ENCODE data around the gene GALNTL6. TPM values are rescaled to one million over a fixed set of nuclear protein-coding genes. Genes with fewer than 3 reads are reported as not detected.

GALNTL6 gene
- total RNA-seq, 1 experiment from 2014 or later, result not detected

DNA sequence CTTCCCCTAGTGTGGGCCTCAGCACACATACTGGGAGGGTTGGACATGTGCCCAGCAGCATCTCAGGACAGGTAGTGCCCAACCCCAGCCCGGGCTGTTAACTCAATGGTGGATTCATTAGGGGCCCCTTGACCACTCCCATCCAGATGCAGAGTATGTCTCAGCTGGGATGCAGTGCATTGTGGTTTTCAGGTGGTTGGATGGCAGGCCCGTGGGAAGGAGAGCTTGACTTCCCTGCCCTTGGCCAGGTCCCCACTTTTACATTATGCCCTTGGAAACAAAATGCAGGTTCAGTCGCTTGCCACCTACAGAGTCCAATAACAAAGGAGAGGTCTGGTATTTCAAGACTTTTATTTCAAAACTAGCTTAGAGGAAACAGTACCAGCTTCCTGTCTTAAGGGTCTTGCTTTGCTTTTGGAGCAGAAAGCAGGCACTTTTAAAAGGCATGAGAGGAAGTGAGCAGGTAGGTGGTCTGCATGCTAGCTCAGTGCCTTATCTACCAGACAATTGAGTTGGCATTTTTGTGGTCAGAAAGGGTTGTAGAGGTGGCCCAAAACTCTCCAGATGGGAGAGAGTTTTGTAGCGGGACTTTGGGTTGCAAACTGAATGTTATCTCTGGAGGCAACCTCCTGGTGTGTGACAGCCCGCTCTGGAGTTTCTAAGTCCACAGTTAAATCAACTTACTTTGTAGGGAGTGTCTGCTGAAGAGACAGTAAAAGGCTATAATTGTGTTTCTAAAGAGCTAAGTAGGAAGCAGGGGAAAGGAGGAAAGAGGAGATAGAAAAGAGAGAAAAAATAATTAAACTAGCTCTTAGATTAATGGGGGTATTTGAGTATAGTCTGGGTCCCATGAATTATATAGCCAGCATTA is 171.0 kb downstream of the GALNTL6 start:
- no peak overlapping the region for H2BK5ac ChIP-seq (ENCODE audit: insufficient read length, low read length)
- no peak for DNase-seq
- H2BK120ac ChIP-seq (ENCODE audit: low read depth, low read length, poor library complexity, severe bottlenecking), result no peak overlapping the region
- no peak overlapping the region for H3K9ac ChIP-seq (ENCODE audit: extremely low read depth, insufficient read length, low read length)
- H4K91ac ChIP-seq (ENCODE audit: insufficient read length, low read depth, low read length), result no peak overlapping the region
- H3K4me2 ChIP-seq (ENCODE audit: insufficient read depth, insufficient read length, low read length), result no peak overlapping the region
- no peaks in the 10 kb centered on the region for H3K27me3 ChIP-seq (ENCODE audit: insufficient read depth, low read length)
- no peaks in the 10 kb centered on the region; the same call in 1 of the 2 replicates for H3K4me1 ChIP-seq (ENCODE audit: insufficient read depth, low read length)
- Mint-ChIP-seq H3K27ac (0 out of 7 replicates have a peak overlapping the region, but pooled peaks of 2 of the 3 experiments have one; percentile 9 to 48), H3K36me3 (ENCODE audit: insufficient read depth in 1 of 3, low read depth in 3 of 3) (no peaks in the 10 kb centered on the region; a peak in 2 of 7 replicates), H3K27me3 (ENCODE audit: low read depth) (no peaks in the 10 kb centered on the region), H3K4me3 (no peak overlapping the region), H3K4me1 (peaks cover 9 to 11% of the 10 kb centered on the region in 2 experiments), H3K9me3 (no peaks in the 10 kb centered on the region; a peak in 1 of 5 replicates)
- H4K20me1 ChIP-seq (ENCODE audit: control insufficient read depth, insufficient read depth, insufficient read length), result no peaks in the 10 kb centered on the region
- H4K5ac ChIP-seq (ENCODE audit: insufficient read length, low read depth, low read length), result no peak overlapping the region
- WGBS (ENCODE audit: extremely low coverage, insufficient read length, low lambda C conversion rate), result no CpG with 5 or more reads among the region's 5 CpGs
- H2AK5ac ChIP-seq (ENCODE audit: insufficient read length, low read length), result no peak overlapping the region
- H3K18ac ChIP-seq (ENCODE audit: insufficient read length, low read depth, low read length), result no peak overlapping the region
- no peaks in the 10 kb centered on the region for H3K23me2 ChIP-seq (ENCODE audit: insufficient read length, low read depth, low read length, poor library complexity, severe bottlenecking)
- no peaks in the 10 kb centered on the region for H3K79me2 ChIP-seq (ENCODE audit: insufficient read depth, low read length)
- no peak overlapping the region for H3K56ac ChIP-seq (ENCODE audit: insufficient read length, low read depth, low read length)
- no peak overlapping the region for H4K8ac ChIP-seq (replicated peaks; ENCODE audit: insufficient read length, low read depth, low read length)
- no peak overlapping the region for H3K23ac ChIP-seq (ENCODE audit: insufficient read length, low read depth, low read length)
- H3K9me3 ChIP-seq (ENCODE audit: control insufficient read depth, low read depth, low read length), result no peaks in the 10 kb centered on the region
- H3T11ph ChIP-seq (ENCODE audit: low read length), result no peak overlapping the region
- no peak overlapping the region for H2BK15ac ChIP-seq (ENCODE audit: low read depth, low read length)
- no peak overlapping the region for H3K14ac ChIP-seq (ENCODE audit: insufficient read depth, low read length)
- no peak overlapping the region for H2AFZ ChIP-seq (ENCODE audit: low read length)
- H2BK12ac ChIP-seq (ENCODE audit: insufficient read length, low read depth, low read length), result no peak overlapping the region
- no peaks in the 10 kb centered on the region for H3K79me1 ChIP-seq (ENCODE audit: insufficient read depth, low read depth, low read length, poor library complexity, severe bottlenecking)
- no peak overlapping the region for H2BK20ac ChIP-seq (ENCODE audit: low read depth, low read length, poor library complexity, severe bottlenecking)
- no peak overlapping the region for H3K4ac ChIP-seq (ENCODE audit: low read depth, low read length)
- TF ChIP-seq, protein P1, sequence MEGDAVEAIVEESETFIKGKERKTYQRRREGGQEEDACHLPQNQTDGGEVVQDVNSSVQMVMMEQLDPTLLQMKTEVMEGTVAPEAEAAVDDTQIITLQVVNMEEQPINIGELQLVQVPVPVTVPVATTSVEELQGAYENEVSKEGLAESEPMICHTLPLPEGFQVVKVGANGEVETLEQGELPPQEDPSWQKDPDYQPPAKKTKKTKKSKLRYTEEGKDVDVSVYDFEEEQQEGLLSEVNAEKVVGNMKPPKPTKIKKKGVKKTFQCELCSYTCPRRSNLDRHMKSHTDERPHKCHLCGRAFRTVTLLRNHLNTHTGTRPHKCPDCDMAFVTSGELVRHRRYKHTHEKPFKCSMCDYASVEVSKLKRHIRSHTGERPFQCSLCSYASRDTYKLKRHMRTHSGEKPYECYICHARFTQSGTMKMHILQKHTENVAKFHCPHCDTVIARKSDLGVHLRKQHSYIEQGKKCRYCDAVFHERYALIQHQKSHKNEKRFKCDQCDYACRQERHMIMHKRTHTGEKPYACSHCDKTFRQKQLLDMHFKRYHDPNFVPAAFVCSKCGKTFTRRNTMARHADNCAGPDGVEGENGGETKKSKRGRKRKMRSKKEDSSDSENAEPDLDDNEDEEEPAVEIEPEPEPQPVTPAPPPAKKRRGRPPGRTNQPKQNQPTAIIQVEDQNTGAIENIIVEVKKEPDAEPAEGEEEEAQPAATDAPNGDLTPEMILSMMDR (conservative IDR thresholded peaks at IDR 0.05), result no peak
- no peak overlapping the region for H3K27ac ChIP-seq (ENCODE audit: insufficient read length, low read depth, low read length)
